Measurements from ENCODE around the gene SEC14L6.

DNA sequence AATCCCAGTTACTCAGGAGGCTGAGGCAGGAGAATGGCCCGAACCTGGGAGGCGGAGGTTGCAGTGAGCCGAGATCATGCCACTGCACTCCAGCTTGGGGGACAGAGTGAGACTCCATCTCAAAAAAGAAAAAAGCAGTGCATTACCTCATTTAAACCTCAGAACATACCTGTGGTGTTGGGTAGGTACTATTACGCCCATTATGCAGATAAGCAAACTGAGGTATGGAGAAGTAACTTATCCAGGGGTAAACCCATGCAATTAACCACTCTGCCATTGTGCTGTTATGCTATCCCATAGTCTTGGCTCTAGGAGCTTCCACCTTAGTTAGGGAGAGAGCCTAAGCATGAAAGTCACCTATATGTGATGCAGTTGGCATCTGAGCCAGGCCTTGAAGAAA is 72.4 kb downstream of the SEC14L6 start:
- no peak for TF ChIP-seq SPI1 (IDR thresholded peaks at IDR 0.05; ENCODE audit: low read depth, low read length)
- TF ChIP-seq POLR2A (IDR thresholded peaks at IDR 0.05; ENCODE audit: low read depth, low read length) = no peak
- TF ChIP-seq PAX5 (IDR thresholded peaks at IDR 0.05; ENCODE audit: insufficient read depth, low read length, severe bottlenecking) = no peak
- no peak for TF ChIP-seq TAF1 (IDR thresholded peaks at IDR 0.05; ENCODE audit: low read depth, low read length)
